Skin of body (tissue), 2 donors: ENCODE results near the gene SCUBE1. TPM values are rescaled to one million over a fixed set of nuclear protein-coding genes. Genes with fewer than 3 reads are reported as not detected.

Experiments
- DNase-seq: peaks from one replicate; lab custom pipeline; 2025; lab: John Stamatoyannopoulos, UW
- total RNA-seq: library from RNA; depleted of rRNA; stranded (reverse); fragments of >200 nt; gene quantifications from one replicate; pipeline ENCODE4 v1.2.3, GENCODE V29; 2014

SCUBE1 gene
- total RNA-seq, 1 donor from 2014 or later = 0.20 TPM

DNA sequence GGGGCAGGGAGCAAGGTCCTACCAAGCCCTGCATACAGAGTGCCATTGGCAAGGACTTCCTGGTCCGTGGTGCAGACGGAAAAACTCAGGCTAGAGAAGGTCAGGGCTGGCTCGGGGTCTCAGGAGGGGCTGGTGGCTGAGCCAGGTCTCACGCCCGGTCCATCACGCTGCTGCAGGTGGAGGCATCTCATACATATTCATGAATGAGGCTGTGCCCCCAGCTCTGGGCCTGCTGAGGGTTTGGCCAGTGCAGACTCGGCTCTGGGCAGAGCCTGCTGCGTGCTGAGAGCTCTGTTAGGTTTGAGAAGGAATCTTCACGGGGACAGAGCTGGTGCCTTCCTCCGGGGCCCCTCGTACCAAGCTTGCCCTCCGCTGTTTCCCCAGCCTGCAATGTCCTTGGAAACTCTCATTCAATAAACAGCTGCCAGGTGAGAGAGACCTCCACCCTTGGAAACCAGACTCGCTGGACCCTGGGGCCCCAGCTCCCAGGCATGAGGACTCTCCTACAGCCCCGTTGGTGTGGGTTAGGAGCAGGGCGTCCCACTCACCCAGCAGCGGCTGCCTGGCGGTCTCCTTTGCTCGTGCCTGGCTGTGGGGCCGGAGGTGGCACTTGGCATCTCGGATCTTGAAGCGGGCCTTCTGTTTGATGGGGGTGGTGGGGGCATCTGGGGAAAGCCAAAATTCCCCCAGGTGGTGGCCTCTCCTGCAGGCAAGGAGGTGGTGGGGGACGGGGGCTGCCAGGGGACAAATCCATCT lies 122.4 kb downstream of the SCUBE1 start:
- no peak for DNase-seq

DNA sequence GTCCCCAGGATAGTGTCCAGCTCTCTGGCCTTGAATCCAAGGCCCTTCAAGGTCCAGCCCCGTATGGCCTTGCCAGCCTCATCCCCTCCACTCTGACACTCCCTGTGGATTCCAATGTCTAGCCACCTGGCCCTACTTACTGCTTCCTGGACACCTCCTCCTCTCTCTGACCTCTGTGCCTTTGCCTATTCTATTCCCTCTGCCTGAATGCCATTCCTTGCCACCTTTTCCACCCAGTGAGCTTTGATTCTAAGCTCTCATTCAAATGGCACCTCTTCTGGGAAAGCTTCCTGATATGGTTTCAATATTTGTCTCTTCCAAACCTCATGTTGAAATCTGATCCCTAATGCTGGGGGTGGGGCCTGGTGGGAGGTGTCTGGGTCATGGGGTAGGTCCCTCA lies 124.4 kb downstream of the SCUBE1 start:
- no peak for DNase-seq

DNA sequence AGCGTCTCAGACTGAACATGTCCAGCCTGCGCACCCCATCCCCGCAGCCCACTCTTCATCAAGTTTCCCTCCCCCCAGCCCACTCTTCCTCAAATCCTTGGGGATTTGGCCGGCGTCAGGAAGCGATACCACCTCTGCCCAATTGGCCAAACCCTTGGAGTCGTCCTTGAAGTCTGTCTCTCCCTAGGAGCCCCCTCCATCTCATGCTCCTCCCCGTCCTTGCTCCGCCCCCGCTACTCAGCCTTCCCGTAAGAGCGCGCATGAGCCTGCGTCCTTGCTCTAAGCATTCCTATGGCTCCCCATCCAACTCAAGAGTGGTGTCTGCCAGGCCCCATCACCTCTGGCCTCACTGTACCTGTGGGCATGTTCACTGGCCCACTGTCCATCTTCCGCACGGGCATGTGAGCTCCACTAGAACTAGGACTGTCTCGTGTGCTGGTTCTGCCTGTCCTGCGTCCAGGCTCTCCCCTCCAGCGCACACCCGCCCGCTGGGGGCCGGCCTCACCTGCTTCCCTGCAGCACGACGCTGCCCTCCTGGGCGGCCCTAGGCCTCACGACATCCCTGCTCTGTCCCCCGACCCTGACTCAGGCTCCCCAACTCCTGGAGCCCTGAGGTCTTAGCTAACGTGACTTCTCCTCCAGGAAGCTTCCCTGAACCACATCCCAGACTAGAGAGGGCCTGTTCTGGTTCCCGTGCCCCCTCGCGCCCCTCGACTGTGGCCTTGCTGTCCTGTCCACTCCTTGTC lies 125.7 kb downstream of the SCUBE1 start:
- no peak for DNase-seq

DNA sequence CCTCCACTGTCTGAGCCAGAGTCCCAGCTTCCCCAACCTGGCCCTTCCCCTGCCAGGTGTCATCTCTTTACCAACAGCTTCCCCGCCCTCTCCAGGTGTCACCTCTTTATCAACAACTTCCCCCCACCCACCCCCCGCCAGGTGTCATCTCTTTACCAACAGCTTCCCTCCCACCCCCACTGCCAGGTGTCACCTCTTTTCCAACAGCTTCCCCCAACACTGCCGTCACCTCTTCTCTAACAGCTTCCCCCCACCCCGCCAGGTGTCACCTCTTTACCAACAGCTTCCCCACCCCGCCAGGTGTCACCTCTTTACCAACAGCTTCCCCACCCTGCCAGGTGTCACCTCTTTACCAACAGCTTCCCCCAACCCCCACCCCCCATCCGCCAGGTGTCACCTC lies 126.4 kb downstream of the SCUBE1 start:
- no peak for DNase-seq

DNA sequence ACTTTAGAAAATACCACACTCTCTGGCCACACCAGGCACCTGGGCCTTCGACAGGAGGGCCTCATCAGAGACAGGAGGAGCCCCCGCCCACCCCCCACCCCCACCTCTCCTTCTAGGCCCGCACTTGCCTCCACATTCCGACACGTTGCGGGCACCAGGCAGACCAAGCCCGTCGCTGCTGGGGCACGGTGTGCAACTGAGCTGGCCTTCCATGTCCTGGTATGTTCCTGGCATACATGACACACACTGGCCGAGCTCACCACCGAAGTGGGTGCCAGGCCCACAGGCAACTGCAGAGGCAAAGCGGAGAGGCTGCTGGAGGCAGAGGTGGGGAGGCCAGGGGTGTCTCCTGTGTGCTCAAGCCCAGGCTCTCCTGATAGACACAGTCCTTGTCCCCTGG lies 129.2 kb downstream of the SCUBE1 start:
- no peak for DNase-seq

DNA sequence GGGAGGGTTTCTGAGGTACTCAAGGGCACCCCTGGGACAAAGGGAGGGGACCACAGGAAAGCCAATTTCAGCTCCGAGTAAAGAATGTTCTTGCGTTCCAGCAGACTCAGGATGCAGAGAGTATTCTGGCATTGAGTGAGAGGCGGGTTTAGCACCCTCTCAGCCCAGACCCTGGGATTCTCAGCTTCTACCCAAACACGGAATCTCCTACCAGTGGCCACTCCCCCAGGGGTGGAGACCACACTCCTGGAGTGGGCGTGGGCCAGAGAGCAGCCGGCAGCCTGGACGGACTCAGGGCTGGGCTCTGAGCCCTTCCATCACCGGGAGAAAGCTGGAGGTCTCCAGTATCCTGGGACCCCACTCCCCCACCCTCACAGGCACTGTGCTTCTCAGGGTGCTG lies 130.1 kb downstream of the SCUBE1 start:
- no peak for DNase-seq

DNA sequence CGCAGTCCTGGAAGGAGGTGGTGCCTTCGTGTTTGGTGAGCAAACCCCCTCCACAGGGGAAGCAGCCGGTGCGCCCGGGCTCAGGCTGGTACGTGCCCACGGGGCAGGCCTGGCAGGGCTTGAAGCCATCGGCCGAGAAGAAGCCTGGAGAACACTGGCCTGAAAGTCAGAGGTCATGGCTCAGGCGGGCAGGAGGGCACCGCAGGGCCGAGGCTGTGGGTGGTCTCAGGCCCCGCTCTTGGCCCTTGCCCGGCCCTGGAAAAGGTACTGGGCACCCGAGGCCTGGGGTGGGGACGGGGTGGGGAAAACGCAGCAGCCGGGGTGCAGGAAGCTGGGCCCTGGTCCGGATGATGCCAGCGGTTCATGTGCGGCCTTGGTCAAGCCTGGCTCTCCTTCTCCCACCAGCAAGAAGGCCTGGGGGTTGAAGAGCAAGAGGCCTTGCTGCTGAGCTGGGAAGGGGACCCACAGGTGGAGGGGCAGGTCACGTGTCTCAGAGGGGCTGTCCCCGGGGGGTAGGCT lies 130.7 kb downstream of the SCUBE1 start:
- no peak for DNase-seq

DNA sequence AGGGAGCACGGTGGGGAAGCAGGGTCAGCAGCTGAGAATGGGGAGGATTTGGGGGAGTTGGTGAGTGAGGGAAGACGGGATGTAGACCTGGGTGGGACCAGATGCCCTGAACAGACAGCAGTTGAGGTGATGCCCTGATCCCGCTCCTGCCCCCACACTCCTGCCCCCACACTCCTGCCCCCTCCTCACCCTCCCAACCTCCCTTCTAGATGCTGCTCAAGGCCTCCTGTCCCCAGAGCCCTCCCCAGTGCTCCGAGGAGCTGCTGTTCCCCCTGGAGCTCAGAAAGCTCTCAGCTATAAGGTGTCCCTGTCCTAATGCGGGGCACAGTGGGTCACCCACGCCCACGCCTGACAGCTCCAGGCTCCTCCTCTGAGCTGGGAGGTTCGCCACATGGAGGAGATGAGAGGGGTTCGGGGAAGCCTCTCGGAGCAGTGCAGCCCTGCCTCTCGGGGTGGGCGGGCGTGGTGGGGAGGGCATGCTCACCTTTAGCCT lies 131.2 kb downstream of the SCUBE1 start:
- no peak for DNase-seq

DNA sequence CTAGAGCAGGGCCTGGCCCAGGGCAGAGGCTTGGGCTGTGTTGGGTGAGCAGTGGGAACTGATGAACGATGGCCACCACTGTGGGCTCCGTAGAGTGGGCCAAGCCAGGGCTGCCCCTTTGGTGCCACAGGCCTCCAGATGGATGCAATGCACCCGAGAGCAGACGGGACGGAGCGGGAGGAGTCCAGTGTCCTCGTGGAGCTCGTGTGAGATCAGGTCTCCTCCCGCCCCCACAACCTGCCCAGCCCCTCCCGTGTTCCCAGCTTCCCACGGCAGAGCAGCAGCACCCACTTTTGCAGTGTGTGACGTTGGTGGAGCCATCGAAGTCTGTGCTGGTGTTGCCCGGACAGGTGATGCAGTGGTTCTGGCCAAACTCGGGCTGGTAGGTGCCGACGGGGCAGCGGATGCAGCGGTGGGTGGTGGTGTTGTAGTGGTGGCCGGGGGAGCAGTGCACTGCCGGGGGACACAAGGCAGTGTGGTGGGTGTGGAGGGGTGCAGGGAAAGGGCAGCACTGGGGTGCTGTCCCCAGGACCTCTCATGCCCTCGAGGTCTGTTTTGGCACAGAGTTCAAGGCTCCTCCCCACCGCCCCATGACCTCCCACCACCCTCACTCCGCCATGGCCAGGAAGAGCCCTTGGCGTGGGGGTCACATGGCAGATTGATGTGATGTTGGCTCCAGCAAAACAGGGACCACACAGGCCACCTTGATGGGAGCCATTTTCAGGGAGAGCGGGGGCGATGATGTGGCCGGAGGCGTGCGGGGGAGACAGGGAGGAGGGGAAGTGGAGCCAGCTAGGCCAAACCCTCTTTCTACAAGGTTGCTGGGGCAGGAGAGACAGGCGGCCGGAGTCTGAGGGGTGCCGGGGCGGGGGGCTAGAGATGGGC lies 132.3 kb downstream of the SCUBE1 start:
- DNase-seq = no peak

DNA sequence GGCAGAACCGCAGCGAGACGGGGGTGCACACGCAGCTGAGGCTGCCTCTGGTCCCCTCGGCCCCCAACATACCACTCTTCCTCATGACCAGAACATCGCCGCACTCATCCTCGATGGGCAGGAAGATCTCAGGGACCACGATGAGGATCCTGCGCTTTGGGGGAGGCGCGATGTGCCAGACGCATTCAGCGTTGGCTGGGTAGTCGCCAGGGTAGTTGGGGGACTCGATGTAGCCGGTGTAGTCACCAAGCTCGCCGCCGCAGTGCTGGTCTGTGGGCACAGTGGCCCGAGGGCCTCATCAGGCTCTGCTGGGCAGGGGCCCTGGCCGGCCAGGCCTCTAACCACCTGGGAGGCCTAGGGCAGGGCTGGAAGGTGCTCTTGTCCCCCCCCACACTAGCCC lies 133.2 kb downstream of the SCUBE1 start:
- no peak for DNase-seq

DNA sequence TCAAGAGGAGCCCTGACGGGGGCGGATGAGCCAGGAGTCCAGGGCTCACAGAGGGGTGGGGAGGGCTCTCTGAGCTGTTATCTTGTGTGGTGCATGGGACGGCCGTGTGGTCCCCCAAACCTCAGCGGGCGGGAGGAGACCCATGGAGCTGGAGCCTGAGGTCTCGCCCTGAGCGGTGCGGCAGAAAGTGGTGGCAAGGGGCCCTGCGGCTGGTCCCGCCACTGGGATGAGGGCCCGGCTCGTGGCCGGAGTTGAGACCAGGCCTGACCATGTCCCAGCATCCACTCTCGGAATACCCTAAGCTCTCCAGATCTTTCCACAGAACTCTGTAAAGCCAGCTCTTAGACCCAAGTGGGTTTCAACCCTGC lies 133.7 kb downstream of the SCUBE1 start:
- DNase-seq = no peak

DNA sequence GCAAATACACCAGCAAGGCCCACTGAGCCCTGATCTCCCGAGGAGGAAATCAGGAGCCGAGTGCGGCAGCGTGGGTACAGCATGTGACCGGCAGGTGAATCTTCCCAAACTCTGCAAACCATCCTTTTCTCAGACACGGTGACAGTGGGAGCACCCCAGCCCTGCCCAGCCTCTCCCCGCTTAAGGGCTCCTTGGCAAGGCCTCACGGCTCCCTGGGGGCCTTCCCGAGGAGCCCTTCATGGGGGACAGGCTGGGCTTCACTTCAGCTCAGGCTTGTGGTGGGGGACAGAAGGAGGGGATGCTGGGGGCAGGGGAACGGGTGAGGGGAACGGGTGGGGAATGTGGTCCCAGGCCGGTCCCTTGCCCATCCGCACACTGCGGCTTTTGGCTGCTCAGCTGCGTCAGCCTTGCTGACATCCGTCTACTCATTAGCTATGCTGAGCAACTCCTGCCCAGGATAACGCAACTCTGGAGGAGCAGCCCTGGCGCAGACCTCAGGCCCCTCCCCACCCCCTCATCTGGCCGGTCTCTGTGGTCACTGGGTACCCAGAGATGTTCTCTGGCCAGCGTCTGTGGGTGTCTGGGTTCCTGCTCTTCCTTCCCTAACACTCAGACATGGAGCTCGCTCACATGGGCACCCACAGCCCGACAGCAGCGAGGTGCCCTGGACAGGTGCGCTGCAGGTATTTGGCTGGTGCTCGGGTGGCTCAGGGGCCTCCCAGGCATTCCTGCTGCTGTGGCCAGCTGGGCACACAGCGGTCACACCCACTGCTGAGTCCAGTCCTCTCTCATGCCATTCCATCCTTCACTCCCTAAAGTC lies 134.3 kb downstream of the SCUBE1 start:
- no peak for DNase-seq

DNA sequence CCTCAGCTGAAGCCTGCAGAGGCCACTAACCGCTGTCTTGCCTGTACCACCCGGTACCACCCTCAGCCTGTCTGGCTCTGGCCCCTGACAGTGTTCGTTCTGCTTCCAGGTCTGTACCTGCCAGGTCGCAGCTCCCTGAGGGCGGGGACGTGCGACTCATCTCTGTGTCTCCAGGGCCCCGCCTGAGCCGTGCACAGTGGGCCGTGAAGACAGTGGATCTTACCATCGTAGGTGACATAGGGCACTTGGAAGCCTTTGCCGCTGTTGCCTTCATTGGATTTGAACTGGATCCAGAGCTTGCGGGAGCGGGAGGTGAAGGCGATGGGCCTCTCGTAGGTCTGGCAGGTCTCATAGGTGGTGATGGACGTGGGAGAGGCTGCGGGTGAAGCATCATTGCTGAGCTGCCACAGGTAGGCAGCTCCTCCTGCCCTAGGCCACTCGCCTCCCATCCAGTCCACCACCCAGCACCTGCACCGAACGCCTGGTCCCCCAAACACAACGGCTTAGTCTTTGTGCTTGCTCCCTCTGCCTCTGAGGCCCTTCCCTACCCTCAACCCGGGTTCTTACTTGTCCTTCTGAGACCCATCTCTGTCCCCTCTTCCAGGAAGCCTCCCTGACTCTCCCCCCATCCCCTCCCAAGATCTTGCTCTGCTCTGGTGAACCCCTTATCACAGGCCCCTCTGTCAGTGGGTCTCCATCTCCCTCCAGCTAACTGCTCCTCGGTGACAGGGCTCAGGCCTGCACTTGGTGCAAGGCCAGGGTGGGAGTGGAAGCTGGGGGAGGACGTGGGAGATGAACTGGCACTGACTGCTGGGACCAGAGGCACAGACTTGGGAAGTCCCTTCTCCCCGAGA lies 135.1 kb downstream of the SCUBE1 start:
- DNase-seq = no peak

DNA sequence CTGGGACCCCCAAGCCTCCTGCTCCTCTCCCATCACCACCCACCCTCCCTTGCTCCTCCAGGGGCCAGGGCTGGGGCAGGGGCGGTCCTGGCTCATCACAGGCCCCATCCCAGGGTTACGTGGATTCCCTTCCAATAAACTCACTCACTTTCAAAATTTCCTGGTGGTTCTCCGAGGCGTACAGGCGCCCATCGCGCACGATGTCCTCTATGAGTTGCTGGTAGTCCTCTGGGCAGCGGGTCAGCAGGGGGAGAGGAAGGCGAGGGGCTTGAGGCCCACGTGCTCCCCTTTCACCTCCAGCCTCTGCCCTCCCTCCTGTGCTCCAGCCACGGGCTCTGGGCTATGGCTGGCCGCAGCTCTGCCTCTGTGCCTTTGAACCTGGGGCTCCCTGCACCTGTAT lies 135.8 kb downstream of the SCUBE1 start:
- no peak for DNase-seq

DNA sequence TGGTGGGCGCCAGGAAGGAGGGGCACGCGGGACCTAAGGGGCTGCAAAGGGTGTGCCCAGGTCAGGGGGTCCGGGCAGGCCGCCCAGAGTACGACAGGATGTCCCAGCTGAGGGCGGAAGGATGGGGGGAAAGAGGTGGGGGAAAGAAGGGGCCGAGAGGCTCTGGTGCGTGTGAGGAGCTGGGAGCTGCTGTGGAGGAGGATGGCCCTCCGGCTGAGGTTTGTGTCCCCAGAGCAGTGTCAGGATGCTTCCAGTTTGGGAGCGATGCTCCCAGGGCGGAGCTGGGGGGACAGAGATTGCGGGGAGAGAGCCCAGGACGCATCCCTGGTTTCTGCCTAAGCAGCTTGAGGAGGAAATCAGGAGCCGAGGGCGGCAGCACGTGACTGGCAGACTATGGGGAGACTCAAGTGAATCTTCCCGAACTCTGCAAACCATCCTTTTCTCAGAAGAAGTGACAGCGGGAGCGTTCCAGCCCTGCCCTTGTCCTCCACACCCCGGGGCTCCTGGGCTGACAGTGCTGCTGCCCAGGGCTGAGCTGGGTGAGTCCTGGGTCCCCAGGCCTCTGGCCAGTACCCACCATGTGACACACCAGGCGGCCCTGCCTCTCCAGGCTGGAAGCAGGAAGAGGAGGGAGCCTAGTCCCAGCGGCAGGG lies 136.5 kb downstream of the SCUBE1 start:
- DNase-seq = no peak

DNA sequence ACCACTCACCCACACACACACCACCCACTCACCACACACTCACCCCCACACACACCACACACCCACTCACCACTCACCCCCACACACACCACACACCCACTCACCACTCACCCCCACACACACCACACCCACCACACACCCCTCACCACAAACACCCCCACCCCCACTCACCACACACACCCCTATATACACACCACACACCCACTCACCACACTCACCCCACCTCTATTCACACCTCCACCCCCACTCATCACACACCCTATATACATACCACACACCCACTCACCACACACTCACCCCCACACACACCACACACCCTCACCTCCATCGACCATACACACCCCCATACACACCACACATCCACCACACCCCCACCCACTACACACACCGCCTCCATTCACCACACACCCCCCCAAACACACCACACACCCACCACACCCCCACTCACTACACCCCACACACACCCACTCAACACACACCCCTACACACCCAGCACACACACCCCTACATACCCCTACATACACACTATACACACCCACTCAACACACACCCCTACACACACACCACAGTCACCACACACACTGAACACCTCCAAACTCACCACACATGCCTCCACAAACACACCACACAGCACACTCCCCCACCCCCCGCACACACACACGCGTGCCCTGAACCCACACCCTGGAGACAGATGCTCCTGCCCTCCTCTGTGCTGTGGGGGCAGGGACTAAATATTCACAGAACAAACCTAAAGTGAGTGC lies 137.2 kb downstream of the SCUBE1 start:
- DNase-seq = no peak

DNA sequence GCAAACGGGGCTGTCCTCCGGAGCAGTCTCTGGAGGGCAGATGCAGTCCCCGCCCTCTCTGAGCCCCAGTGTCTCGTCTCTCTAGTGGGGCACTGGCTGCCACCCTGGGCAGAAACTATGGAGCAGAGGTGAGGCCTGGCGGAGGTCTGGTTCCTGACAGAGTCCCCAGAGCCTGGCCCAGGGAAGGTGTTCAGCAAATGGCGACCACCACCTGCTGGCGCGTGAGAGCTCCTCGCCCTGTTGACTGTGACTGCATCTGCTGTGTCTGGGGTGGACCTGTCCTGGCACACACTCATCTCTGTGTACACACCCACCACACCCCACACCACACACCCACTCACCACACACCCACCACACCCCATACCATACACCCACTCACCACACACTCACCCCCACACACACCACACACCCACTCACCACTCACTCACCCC lies 137.9 kb downstream of the SCUBE1 start:
- no peak for DNase-seq

DNA sequence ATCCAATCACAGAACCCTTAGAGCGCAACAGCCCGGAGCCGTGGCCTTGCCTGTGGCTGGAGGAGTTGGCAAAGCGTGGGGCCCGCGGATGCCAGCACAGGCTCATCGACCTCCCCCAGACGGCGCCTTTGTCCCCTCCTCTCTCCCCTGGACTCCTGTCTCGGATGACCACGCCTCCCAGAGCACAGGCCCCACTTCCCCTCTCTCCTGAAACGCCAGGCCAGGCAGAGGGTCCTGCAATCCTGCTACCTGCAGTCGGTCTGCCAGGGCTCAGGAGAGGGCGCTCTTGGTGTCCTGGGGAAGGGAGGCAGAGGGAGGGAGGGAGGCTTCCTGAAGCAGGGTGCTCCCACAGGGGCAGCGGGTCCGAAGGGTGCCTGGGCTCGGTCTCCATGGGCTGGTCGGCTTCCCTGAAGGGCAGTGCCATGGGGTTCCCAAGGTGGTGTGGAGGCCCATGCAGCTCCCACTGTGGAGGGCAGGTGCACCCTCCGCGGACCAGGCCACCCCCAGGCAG lies 139.6 kb downstream of the SCUBE1 start:
- no peak for DNase-seq
